Glomerular endothelial cell (primary cell): Measurements from ENCODE around the gene STK33. TPM values are rescaled to one million over a fixed set of nuclear protein-coding genes. Genes with fewer than 3 reads are reported as not detected.
"Not testable (repeated sequence)": the region's sequence is repeated elsewhere in the genome, so short reads cannot be mapped to it uniquely, and the experiment has no call there.

Experiments
- DNase-seq: peaks from one replicate; pipeline ENCODE4 v3.0.0-alpha.2; 2011; ENCODE audit warnings: low read depth, low spot score; ENCODE audit errors: extremely low read depth
- total RNA-seq: library from RNA; depleted of rRNA; stranded (reverse); fragments of >200 nt; gene quantifications from 2 replicates; pipeline ENCODE4 v1.2.3, GENCODE V29; 2015

The STK33 gene
- total RNA-seq, 1 donor from 2014 or later: 4.1 TPM

- DNase-seq: no peak
Measured at GRCh38 chr11:8545698-8546366, 48.2 kb downstream of the STK33 start.

- DNase-seq: no peak
Measured at GRCh38 chr11:8544807-8545206, 49.2 kb downstream of the STK33 start.

GRCh38 chr11:8543278-8543677, 50.8 kb downstream of the STK33 start:
- DNase-seq: no peak

DNA sequence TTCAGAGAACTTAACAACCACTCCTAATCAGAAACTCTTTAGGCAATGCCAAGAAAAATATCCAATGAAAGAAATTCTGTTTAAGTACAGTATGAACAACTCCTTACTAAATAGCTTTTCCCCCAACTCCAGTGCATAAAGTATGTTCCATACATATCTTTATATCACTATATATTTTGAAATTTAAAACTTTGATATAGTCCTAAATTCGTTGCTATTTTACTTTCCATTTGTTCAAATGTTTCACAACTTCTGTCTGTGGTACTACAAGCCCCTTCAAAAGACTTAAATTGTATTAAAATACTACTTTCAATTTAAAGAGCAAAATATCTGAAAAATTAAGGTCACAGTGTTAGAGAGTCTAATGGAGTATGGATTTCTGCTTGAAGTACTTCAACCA, 52.6 kb downstream of the STK33 start:
- no peak for DNase-seq

- DNase-seq: no peak
Measured at GRCh38 chr11:8533332-8533731, 60.7 kb downstream of the STK33 start.

GRCh38 chr11:8532475-8532874, 61.6 kb downstream of the STK33 start:
- DNase-seq: no peak

- DNase-seq: no peak
Measured at GRCh38 chr11:8531982-8532381, 62.0 kb downstream of the STK33 start.

DNA sequence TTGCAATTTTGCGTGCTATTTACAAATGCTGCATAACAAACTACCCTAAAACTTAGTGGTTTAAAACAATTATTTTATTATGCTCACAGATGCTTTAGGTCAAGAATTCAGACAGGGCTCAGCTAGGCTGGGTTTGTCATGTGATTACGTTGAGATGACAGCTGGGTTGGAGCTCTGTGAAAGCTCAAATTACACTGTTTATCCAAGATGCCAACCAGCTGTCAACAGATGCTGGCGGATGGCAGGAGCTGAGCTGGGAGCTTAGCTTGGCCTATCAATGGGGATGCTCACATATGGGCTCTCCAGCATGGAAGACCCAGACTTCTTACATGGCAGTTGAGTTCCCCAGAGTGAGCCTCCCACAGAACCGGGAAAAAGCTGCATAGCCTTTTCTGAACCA, 62.7 kb downstream of the STK33 start:
- DNase-seq: no peak

GRCh38 chr11:8527939-8528338, 66.1 kb downstream of the STK33 start:
- DNase-seq: no peak

- no peak for DNase-seq
Measured at GRCh38 chr11:8523396-8523795, 70.6 kb downstream of the STK33 start.

- no peak for DNase-seq
Measured at GRCh38 chr11:8512547-8512946, 81.5 kb downstream of the STK33 start.

DNA sequence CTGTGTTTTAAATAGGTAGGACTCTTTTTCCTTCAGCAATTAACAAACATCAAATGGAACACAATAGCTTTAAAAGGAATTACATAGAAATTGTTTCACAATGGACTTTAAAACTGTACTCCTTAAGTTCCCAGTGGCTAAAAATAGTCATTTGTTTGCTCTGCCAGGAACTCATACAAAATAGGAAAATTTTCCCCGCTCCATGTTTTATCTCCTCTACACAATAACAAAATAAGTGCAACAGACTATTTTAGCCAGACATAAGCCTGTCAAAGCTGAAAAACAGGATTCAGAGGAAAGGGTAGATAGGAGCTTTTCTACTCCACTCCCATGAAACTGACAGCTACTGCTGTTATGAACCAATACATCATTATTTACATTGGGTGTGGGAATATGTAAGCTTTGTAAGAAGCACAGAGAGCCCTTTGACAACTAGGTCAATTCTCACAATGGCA, 90.1 kb downstream of the STK33 start:
- DNase-seq: no peak

GRCh38 chr11:8501836-8502235, 92.2 kb downstream of the STK33 start:
- DNase-seq: no peak

GRCh38 chr11:8488395-8488794, 105.6 kb downstream of the STK33 start:
- DNase-seq: no peak

GRCh38 chr11:8487261-8487660, 106.8 kb downstream of the STK33 start:
- DNase-seq: no peak

GRCh38 chr11:8484251-8484650, 109.8 kb downstream of the STK33 start:
- DNase-seq: no peak

DNA sequence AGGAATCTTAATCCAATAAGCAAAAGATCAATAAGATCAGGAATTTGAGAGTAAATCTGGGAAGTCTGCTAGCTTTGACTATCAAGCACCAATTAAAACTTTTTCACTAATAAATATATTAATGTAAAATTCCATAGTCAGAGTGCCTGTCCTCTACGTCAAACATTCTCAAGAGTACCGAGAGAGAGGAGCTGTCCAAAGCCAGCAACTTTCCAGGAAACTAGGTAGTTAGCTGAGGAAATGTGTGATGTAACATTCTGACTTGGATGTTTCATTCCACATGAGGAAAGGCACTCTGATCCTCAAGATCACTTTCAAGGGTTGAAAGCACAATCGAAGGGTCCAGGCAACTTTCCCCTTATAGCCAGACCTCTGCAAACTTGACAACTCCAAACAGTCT, 113.2 kb downstream of the STK33 start:
- DNase-seq: no peak

DNA sequence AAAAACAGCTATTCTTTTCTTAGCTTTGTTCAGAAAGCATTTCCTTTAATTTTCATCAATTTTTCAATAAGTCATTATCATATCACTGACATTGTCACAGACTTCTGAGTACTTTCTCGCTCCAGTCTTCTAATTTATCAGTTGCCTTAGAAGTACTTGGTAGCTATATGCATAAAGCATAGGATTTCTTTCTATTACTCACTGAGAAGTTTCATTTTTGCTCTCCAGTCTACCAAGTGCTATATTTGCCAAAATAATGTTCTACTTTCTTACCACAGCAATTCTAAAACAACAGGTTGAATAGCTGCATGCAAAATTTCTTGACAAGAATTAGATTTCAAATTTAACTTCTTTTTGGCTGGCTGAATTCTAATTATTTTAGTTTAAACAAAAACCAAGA, 116.3 kb downstream of the STK33 start:
- DNase-seq: no peak

GRCh38 chr11:8477151-8477550, 116.9 kb downstream of the STK33 start:
- DNase-seq: no peak

DNA sequence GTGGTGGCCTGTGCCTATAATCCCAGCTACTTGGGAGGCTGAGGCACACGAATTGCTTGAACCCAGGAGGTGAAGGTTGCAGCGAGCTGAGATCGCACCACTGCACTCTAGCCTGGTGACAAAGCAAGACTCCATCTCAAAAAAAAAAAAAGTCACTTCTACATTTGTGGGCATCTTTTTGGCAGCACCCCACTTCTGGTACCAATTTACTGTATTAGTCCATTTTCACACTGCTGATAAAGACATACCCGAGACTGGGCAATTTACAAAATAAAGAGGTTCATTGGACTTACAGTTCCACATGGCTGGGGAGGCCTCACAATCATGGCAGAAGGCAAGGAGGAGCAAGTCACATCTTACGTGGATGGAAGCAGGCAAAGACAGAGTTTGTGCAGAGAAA, 126.2 kb downstream of the STK33 start:
- not testable (repeated sequence) for DNase-seq

- DNase-seq: not testable (repeated sequence)
Measured at GRCh38 chr11:8467356-8467755, 126.7 kb downstream of the STK33 start.

GRCh38 chr11:8466884-8467283, 127.1 kb downstream of the STK33 start:
- DNase-seq: not testable (repeated sequence)
